ENCODE measurements around the gene TFB2M. TPM values are rescaled to one million over a fixed set of nuclear protein-coding genes. Genes with fewer than 3 reads are reported as not detected.

TFB2M gene
- total and polyA plus RNA-seq, 2 of the 13 experiments (the other 11 are each of a cell fraction or from before 2014, with no cell fraction given), result 15.7 to 31.4 TPM

DNA sequence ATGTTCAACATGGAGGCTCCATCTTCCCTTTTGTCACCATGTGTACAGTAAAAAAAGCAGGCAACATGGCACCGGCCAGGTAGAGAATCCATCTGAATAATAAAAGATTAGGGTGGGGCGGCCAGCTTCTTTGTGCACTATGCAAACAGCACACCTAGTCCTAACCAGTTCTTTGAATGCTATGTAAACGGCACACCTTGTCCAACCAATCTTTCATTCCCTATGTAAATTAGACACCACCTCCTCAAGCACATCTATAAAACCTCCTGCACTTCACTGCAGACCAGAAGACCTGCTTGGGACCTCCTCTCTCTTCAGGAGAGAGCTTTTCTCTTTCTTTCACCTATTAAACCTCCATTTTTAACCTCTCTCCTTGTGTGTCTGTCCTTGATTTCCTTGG is 28.2 kb downstream of the TFB2M start:
- TF ChIP-seq FOXA1 (IDR thresholded peaks at IDR 0.05), result no peak
- no peak for TF ChIP-seq FOXA1 (CRISPR knock-in tag; IDR thresholded peaks at IDR 0.05)
- TF ChIP-seq ZNF180 (CRISPR knock-in tag; IDR thresholded peaks at IDR 0.05; ENCODE audit: borderline replicate concordance, low read depth), result no peak
- no peak for TF ChIP-seq ZNF709 (CRISPR knock-in tag; IDR thresholded peaks at IDR 0.05)
- TF ChIP-seq HMG20A (CRISPR knock-in tag; IDR thresholded peaks at IDR 0.05; ENCODE audit: borderline replicate concordance), result no peak
- TF ChIP-seq, protein P1, sequence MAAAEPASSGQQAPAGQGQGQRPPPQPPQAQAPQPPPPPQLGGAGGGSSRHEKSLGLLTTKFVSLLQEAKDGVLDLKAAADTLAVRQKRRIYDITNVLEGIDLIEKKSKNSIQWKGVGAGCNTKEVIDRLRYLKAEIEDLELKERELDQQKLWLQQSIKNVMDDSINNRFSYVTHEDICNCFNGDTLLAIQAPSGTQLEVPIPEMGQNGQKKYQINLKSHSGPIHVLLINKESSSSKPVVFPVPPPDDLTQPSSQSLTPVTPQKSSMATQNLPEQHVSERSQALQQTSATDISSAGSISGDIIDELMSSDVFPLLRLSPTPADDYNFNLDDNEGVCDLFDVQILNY (CRISPR knock-in tag; conservative IDR thresholded peaks at IDR 0.05), result no peak
- TF ChIP-seq ZNF772 (CRISPR knock-in tag; IDR thresholded peaks at IDR 0.05), result no peak
- TF ChIP-seq KDM2A (CRISPR knock-in tag; IDR thresholded peaks at IDR 0.05; ENCODE audit: borderline replicate concordance, low read depth), result no peak
- TF ChIP-seq ZNF468 (CRISPR knock-in tag; IDR thresholded peaks at IDR 0.05), result no peak
- no peak for TF ChIP-seq SRSF4 (IDR thresholded peaks at IDR 0.05; ENCODE audit: low read depth, low read length, poor library complexity, severe bottlenecking)
- no peak for TF ChIP-seq ZNF263 (CRISPR knock-in tag; IDR thresholded peaks at IDR 0.05)
- no peak for TF ChIP-seq EED (CRISPR knock-in tag; IDR thresholded peaks at IDR 0.05)
- no peak for TF ChIP-seq NR2C2 (CRISPR knock-in tag; IDR thresholded peaks at IDR 0.05; ENCODE audit: borderline replicate concordance)
- TF ChIP-seq, protein P2, sequence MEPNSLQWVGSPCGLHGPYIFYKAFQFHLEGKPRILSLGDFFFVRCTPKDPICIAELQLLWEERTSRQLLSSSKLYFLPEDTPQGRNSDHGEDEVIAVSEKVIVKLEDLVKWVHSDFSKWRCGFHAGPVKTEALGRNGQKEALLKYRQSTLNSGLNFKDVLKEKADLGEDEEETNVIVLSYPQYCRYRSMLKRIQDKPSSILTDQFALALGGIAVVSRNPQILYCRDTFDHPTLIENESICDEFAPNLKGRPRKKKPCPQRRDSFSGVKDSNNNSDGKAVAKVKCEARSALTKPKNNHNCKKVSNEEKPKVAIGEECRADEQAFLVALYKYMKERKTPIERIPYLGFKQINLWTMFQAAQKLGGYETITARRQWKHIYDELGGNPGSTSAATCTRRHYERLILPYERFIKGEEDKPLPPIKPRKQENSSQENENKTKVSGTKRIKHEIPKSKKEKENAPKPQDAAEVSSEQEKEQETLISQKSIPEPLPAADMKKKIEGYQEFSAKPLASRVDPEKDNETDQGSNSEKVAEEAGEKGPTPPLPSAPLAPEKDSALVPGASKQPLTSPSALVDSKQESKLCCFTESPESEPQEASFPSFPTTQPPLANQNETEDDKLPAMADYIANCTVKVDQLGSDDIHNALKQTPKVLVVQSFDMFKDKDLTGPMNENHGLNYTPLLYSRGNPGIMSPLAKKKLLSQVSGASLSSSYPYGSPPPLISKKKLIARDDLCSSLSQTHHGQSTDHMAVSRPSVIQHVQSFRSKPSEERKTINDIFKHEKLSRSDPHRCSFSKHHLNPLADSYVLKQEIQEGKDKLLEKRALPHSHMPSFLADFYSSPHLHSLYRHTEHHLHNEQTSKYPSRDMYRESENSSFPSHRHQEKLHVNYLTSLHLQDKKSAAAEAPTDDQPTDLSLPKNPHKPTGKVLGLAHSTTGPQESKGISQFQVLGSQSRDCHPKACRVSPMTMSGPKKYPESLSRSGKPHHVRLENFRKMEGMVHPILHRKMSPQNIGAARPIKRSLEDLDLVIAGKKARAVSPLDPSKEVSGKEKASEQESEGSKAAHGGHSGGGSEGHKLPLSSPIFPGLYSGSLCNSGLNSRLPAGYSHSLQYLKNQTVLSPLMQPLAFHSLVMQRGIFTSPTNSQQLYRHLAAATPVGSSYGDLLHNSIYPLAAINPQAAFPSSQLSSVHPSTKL (CRISPR knock-in tag; IDR thresholded peaks at IDR 0.05), result no peak
- TF ChIP-seq, protein P3, sequence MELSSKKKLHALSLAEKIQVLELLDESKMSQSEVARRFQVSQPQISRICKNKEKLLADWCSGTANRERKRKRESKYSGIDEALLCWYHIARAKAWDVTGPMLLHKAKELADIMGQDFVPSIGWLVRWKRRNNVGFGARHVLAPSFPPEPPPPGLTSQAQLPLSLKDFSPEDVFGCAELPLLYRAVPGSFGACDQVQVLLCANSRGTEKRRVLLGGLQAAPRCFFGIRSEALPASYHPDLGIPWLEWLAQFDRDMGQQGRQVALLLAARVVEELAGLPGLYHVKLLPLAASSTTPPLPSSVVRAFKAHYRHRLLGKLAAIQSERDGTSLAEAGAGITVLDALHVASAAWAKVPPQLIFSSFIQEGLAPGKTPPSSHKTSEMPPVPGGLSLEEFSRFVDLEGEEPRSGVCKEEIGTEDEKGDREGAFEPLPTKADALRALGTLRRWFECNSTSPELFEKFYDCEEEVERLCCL (CRISPR knock-in tag; IDR thresholded peaks at IDR 0.05; ENCODE audit: borderline replicate concordance), result no peak
- TF ChIP-seq TBX3 (IDR thresholded peaks at IDR 0.05; ENCODE audit: borderline replicate concordance), result no peak
- no peak for TF ChIP-seq NR2F2 (IDR thresholded peaks at IDR 0.05; ENCODE audit: borderline replicate concordance, low read depth)
- no peaks in the 10 kb centered on the region for H4K20me1 ChIP-seq (ENCODE audit: insufficient read depth, low read length)
- POLR2A ChIA-PET, result no interaction called here
- H3K27me3 ChIP-seq (ENCODE audit: control insufficient read depth in 1 of 2, insufficient read depth in 2 of 2, low read length in 2 of 2), result peaks cover 0 to 4% of the 10 kb centered on the region in 2 experiments; a peak in 1 of 5 replicates
- H3K4me3 ChIP-seq (replicated peaks in 1 of 3; ENCODE audit: insufficient read depth in 1 of 3, low read depth in 2 of 3, low read length in 3 of 3), result no peak overlapping the region
- in situ Hi-C loops (cut with HindIII; ENCODE audit: extremely low pct_ligation_motif_present, low pct_unique_long_range_greater_than_20kb), result no loop called here
- WGBS (ENCODE audit: low lambda C conversion rate), result 92% methylated on average over 3 of the region's 3 CpGs
- H3K79me2 ChIP-seq (ENCODE audit: insufficient read depth, low read length), result no peaks in the 10 kb centered on the region
- no peak for ATAC-seq
- FAIRE-seq, result no peak
- H3K4me1 ChIP-seq (ENCODE audit: insufficient read depth, low read length), result no peaks in the 10 kb centered on the region
- no peak overlapping the region for H2AFZ ChIP-seq (ENCODE audit: low read length)
- CTCF ChIA-PET (ENCODE audit: low intra/inter-chr PET ratio, low total read pairs), result no interaction called here
- no peak overlapping the region for H3K4me2 ChIP-seq (ENCODE audit: low read depth, low read length)
- no peaks in the 10 kb centered on the region for H3K9me3 ChIP-seq (ENCODE audit: low read length)
- no TSS peak for BruUV-seq (replicated peaks)
- intact Hi-C loops (cut with micrococcal nuclease; ENCODE audit: unreplicated experiment), result no loop called here
- H3K27ac ChIP-seq (ENCODE audit: extremely low read length, insufficient read depth, low read length), result no peak overlapping the region
- no peak for DNase-seq (ENCODE audit: low spot score)
- no peak overlapping the region for H3K9ac ChIP-seq (ENCODE audit: insufficient read depth, low read depth, low read length)
- peaks cover 4 to 15% of the 10 kb centered on the region in 2 experiments for H3K36me3 ChIP-seq (replicated peaks in 1 of 2; ENCODE audit: control insufficient read depth in 1 of 2, insufficient read depth in 2 of 2, low read length in 2 of 2)
